AG08396 (cell line): ENCODE measurements around the gene TMEM132C.

Experiments
- DNase-seq: peaks from one replicate; pipeline ENCODE4 v3.0.0; 2012; ENCODE audit warnings: low spot score, mixed read lengths

TMEM132C gene

GRCh38 chr12:128611736-128612135, 344.8 kb downstream of the TMEM132C start:
- no peak for DNase-seq

- DNase-seq, result no peak
Measured at GRCh38 chr12:128612150-128612850, 345.3 kb downstream of the TMEM132C start.

GRCh38 chr12:128613837-128614590, 347.0 kb downstream of the TMEM132C start:
- no peak for DNase-seq

- DNase-seq, result no peak
Measured at GRCh38 chr12:128617304-128617833, 350.4 kb downstream of the TMEM132C start.

GRCh38 chr12:128619263-128619662, 352.3 kb downstream of the TMEM132C start:
- DNase-seq, result no peak

- no peak for DNase-seq
Measured at GRCh38 chr12:128621304-128621703, 354.3 kb downstream of the TMEM132C start.

GRCh38 chr12:128623748-128624147, 356.8 kb downstream of the TMEM132C start:
- DNase-seq, result no peak

- DNase-seq, result no peak
Measured at GRCh38 chr12:128626808-128627320, 359.9 kb downstream of the TMEM132C start.

- DNase-seq, result no peak
Measured at GRCh38 chr12:128627659-128628058, 360.7 kb downstream of the TMEM132C start.

GRCh38 chr12:128629979-128630378, 363.0 kb downstream of the TMEM132C start:
- DNase-seq, result no peak

GRCh38 chr12:128637642-128638606, 371.0 kb downstream of the TMEM132C start:
- DNase-seq, result no peak

- DNase-seq, result no peak
Measured at GRCh38 chr12:128639089-128639488, 372.1 kb downstream of the TMEM132C start.

- no peak for DNase-seq
Measured at GRCh38 chr12:128643155-128643554, 376.2 kb downstream of the TMEM132C start.

GRCh38 chr12:128644664-128645296, 377.8 kb downstream of the TMEM132C start:
- no peak for DNase-seq

GRCh38 chr12:128649902-128650301, 382.9 kb downstream of the TMEM132C start:
- DNase-seq, result no peak

GRCh38 chr12:128652136-128652751, 385.3 kb downstream of the TMEM132C start:
- no peak for DNase-seq

GRCh38 chr12:128654468-128654867, 387.5 kb downstream of the TMEM132C start:
- no peak for DNase-seq

GRCh38 chr12:128657378-128657777, 390.4 kb downstream of the TMEM132C start:
- no peak for DNase-seq

GRCh38 chr12:128660532-128661225, 393.7 kb downstream of the TMEM132C start:
- DNase-seq, result no peak

GRCh38 chr12:128661226-128661569, 394.2 kb downstream of the TMEM132C start:
- DNase-seq, result no peak
